Activated naive CD4-positive, alpha-beta T cell (primary cell): ENCODE data around the gene CALHM2.
A peak's percentile ranks its signal among the peaks of the same experiment; 100 is the strongest.

ENCODE experiments used
- DNase-seq, 4 experiments: peaks; one replicate each; lab custom pipeline; 2025; lab: John Stamatoyannopoulos, UW

CALHM2 gene

DNA sequence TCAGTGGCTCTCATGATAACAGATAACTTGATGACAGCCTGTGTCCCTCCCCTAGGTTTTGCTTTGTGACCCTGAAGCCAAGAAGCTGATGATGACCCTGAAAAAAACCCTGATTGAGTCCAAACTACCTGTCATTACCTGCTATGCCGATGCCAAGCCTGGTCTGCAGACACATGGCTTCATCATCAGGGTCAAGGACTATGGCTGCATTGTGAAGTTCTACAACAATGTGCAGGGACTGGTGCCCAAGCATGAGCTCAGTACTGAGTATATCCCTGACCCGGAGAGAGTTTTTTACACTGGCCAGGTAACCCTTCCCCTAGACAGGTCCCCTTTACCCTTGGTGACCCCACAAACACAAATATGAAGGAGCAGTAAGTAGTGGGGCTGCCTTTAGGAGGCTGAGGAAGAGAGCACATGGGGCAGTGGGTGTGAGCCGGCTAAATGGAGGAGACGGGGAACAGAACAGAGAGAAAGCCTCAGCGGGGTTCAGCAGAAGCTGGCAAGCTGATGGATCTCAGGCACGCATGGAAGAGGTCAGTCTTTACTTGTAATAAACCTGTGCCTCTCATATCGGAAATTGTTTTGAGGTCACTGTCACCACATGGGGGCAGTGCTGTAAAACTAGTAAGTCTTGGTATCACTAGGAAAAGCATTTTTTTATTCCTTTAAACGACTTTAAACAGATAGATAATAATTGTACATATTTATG, 35.6 kb downstream of the CALHM2 start:
- DNase-seq = peak in 2 of 4 experiments; percentile 26 to 41

DNA sequence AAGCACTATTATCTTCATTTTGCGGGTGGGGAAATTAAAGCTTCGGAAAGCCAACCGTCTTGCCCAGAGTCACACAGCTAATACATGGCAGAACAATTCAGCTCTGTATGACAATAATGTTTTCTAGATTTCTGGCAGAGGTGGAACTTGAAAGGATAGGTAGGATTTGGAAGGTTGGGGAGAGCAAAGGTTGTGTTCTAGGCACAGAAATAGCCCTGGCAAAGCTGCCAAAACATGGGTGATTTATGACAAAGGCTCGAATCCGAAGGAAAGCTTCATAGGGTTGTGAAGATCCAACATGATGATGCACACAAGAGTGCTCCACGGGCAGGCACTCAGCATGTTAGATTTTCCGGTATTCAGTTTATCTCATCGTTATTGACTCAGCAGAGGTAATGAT, 36.6 kb downstream of the CALHM2 start:
- no peak for DNase-seq

GRCh38 chr10:103413564-103413963, 38.6 kb downstream of the CALHM2 start:
- DNase-seq = no peak

DNA sequence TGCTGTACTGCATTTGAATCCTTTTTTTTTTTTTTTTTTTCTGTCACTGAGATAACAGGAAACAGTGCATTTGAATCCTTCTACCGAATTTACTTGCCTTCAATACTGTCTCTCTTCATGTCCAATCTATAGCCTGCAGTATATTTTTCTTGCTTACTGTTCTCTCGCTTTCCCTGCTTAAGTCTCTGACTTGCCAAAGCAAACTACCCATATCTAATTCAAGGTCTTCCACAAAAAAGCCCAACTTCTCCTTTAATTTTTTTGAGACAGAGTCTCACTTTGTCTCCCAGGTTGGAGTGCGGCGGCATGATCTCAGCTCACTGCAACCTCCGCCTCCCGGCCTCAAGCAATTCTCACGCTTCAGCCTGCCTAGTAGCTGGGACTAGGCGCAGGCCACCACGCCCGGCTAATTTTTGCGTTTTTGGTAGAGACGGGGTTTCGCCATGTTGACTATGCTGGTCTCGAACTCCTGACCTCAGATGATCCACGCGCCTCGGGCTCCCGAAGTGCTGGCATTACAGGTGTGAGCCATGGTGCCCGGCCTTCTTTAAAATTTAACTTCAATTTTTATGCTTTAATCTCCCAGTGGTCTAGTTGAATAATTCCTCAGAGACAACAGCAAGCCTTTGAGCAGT, 54.9 kb downstream of the CALHM2 start:
- DNase-seq = no peak

DNA sequence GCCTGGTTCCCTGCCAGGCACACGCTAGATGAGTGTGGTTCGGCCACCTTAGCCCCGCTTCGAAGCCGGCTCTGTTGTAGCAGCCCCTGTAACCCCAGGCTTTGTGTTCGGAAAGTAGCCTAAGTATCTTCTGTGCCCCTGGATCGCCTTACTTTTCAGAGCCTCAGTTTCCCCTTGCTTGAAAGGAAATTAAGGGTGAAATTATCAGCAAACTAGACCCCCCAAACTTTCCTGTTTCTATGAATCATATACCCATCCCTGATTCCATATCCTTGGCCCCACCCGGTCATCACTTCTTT, 55.4 kb downstream of the CALHM2 start:
- DNase-seq = no peak
